ENCODE measurements around the gene ARGLU1.
"Not testable (repeated sequence)": the region's sequence is repeated elsewhere in the genome, so short reads cannot be mapped to it uniquely, and the experiment has no call there.

Gene ARGLU1

GRCh38 chr13:106567474-106568298 lies at the start of gene ARGLU1:
Gene ARGLU1 (minus strand): TSS chr13:106568137. CDS start chr13:106567919, 218 bp downstream.
- peak; percentile 80 for ATAC-seq
- Mint-ChIP-seq H3K36me3 (peaks cover 34% of the 10 kb centered on the region), H3K27ac (peak within 1 kb of the TSS; percentile 99), H3K4me1 (peaks cover 54% of the 10 kb centered on the region), H3K4me3 (peak within 1 kb of the TSS; percentile 97), H3K9me3 (no peaks in the 10 kb centered on the region)
- peak; percentile 95 to 98 for DNase-seq (ENCODE audit: low spot score in 2 of 2)

GRCh38 chr13:106617561-106617960 lies 49.6 kb upstream of the ARGLU1 start:
- no peak for ATAC-seq

GRCh38 chr13:106616729-106617128 lies 48.8 kb upstream of the ARGLU1 start:
- Mint-ChIP-seq H3K36me3 (no peaks in the 10 kb centered on the region), H3K27ac (no peak overlapping the region), H3K4me3 (no peak overlapping the region), H3K4me1 (peaks cover 6% of the 10 kb centered on the region), H3K9me3 (no peaks in the 10 kb centered on the region)
- DNase-seq (ENCODE audit: low spot score in 2 of 2), result no peak
- ATAC-seq, result no peak

More at GRCh38 chr13:106617561-106617960, 49.6 kb upstream of the ARGLU1 start:
- Mint-ChIP-seq H3K4me3 (no peak overlapping the region), H3K4me1 (peaks cover 6% of the 10 kb centered on the region), H3K36me3 (no peaks in the 10 kb centered on the region), H3K9me3 (no peaks in the 10 kb centered on the region), H3K27ac (no peak overlapping the region)
- no peak for DNase-seq (ENCODE audit: low spot score in 2 of 2)

GRCh38 chr13:106614874-106615273 lies 46.9 kb upstream of the ARGLU1 start:
- H3K27ac Mint-ChIP-seq, result no peak overlapping the region
- no peak overlapping the region for H3K4me3 Mint-ChIP-seq
- H3K9me3 Mint-ChIP-seq, result no peaks in the 10 kb centered on the region
- ATAC-seq, result no peak
- DNase-seq (ENCODE audit: low spot score in 2 of 2), result no peak
- H3K4me1 Mint-ChIP-seq, result peaks cover 3% of the 10 kb centered on the region
- no peaks in the 10 kb centered on the region for H3K36me3 Mint-ChIP-seq

GRCh38 chr13:106612688-106613087 lies 44.8 kb upstream of the ARGLU1 start:
- H3K27ac Mint-ChIP-seq, result no peak overlapping the region
- H3K4me3 Mint-ChIP-seq, result no peak overlapping the region
- DNase-seq (ENCODE audit: low spot score in 2 of 2), result no peak
- no peak for ATAC-seq
- no peaks in the 10 kb centered on the region for H3K9me3 Mint-ChIP-seq
- no peaks in the 10 kb centered on the region for H3K4me1 Mint-ChIP-seq
- no peaks in the 10 kb centered on the region for H3K36me3 Mint-ChIP-seq

GRCh38 chr13:106610486-106610885 lies 42.5 kb upstream of the ARGLU1 start:
- no peak for DNase-seq (ENCODE audit: low spot score in 2 of 2)
- Mint-ChIP-seq H3K4me3 (no peak overlapping the region), H3K9me3 (no peaks in the 10 kb centered on the region), H3K36me3 (no peaks in the 10 kb centered on the region), H3K4me1 (no peaks in the 10 kb centered on the region), H3K27ac (no peak overlapping the region)
- peak; percentile 73 for ATAC-seq

- no peak overlapping the region for H3K27ac Mint-ChIP-seq
- DNase-seq (ENCODE audit: low spot score in 2 of 2), result no peak
- H3K9me3 Mint-ChIP-seq, result no peaks in the 10 kb centered on the region
- no peak for ATAC-seq
- H3K4me1 Mint-ChIP-seq, result no peaks in the 10 kb centered on the region
- H3K4me3 Mint-ChIP-seq, result no peak overlapping the region
- H3K36me3 Mint-ChIP-seq, result no peaks in the 10 kb centered on the region
Measured at GRCh38 chr13:106609116-106609515, 41.2 kb upstream of the ARGLU1 start.

- Mint-ChIP-seq H3K4me3 (no peak overlapping the region), H3K4me1 (peaks cover 13% of the 10 kb centered on the region), H3K9me3 (no peaks in the 10 kb centered on the region), H3K36me3 (no peaks in the 10 kb centered on the region), H3K27ac (no peak overlapping the region)
- DNase-seq (ENCODE audit: low spot score in 2 of 2) (no peak), ATAC-seq (no peak)
Measured at GRCh38 chr13:106603546-106603945, 35.6 kb upstream of the ARGLU1 start.

GRCh38 chr13:106602178-106602577 lies 34.2 kb upstream of the ARGLU1 start:
- H3K9me3 Mint-ChIP-seq, result no peaks in the 10 kb centered on the region

GRCh38 chr13:106601489-106601888 lies 33.6 kb upstream of the ARGLU1 start:
- Mint-ChIP-seq H3K36me3 (no peaks in the 10 kb centered on the region), H3K4me1 (peaks cover 13% of the 10 kb centered on the region), H3K4me3 (no peak overlapping the region), H3K9me3 (no peaks in the 10 kb centered on the region), H3K27ac (no peak overlapping the region)
- ATAC-seq (no peak), DNase-seq (ENCODE audit: low spot score in 2 of 2) (no peak)

More at GRCh38 chr13:106602178-106602577, 34.2 kb upstream of the ARGLU1 start:
- Mint-ChIP-seq H3K4me1 (peaks cover 13% of the 10 kb centered on the region), H3K27ac (no peak overlapping the region), H3K4me3 (no peak overlapping the region), H3K36me3 (no peaks in the 10 kb centered on the region)
- DNase-seq (ENCODE audit: low spot score in 2 of 2) (no peak), ATAC-seq (no peak)

GRCh38 chr13:106600798-106601135 lies 32.8 kb upstream of the ARGLU1 start:
- not testable (repeated sequence) for H3K36me3 Mint-ChIP-seq; DNase-seq (ENCODE audit: low spot score in 2 of 2); H3K27ac Mint-ChIP-seq; H3K9me3 Mint-ChIP-seq; ATAC-seq; H3K4me3 Mint-ChIP-seq
- H3K4me1 Mint-ChIP-seq, result peaks cover 13% of the 10 kb centered on the region

GRCh38 chr13:106599875-106600797 lies 32.2 kb upstream of the ARGLU1 start:
- Mint-ChIP-seq H3K27ac (no peak overlapping the region), H3K36me3 (no peaks in the 10 kb centered on the region), H3K4me1 (peaks cover 13% of the 10 kb centered on the region), H3K4me3 (no peak overlapping the region), H3K9me3 (no peaks in the 10 kb centered on the region)
- ATAC-seq (peak; percentile 69), DNase-seq (ENCODE audit: low spot score in 2 of 2) (no peak)

- H3K9me3 Mint-ChIP-seq, result no peaks in the 10 kb centered on the region
- H3K27ac Mint-ChIP-seq, result no peak overlapping the region
- peaks cover 13% of the 10 kb centered on the region for H3K4me1 Mint-ChIP-seq
- no peak overlapping the region for H3K4me3 Mint-ChIP-seq
- H3K36me3 Mint-ChIP-seq, result no peaks in the 10 kb centered on the region
- no peak for ATAC-seq
- DNase-seq (ENCODE audit: low spot score in 2 of 2), result no peak
Measured at GRCh38 chr13:106597749-106598395, 29.9 kb upstream of the ARGLU1 start.

- Mint-ChIP-seq H3K9me3 (no peaks in the 10 kb centered on the region), H3K36me3 (no peaks in the 10 kb centered on the region), H3K4me3 (no peak overlapping the region), H3K27ac (no peak overlapping the region), H3K4me1 (peaks cover 11% of the 10 kb centered on the region)
- ATAC-seq (no peak), DNase-seq (ENCODE audit: low spot score in 2 of 2) (no peak)
Measured at GRCh38 chr13:106597186-106597585, 29.2 kb upstream of the ARGLU1 start.

GRCh38 chr13:106596275-106596937 lies 28.5 kb upstream of the ARGLU1 start:
- H3K4me1 Mint-ChIP-seq, result peaks cover 8% of the 10 kb centered on the region
- H3K9me3 Mint-ChIP-seq, result no peaks in the 10 kb centered on the region
- H3K27ac Mint-ChIP-seq, result no peak overlapping the region
- DNase-seq (ENCODE audit: low spot score in 2 of 2) (no peak), ATAC-seq (no peak)
- no peak overlapping the region for H3K4me3 Mint-ChIP-seq
- H3K36me3 Mint-ChIP-seq, result no peaks in the 10 kb centered on the region

All from stimulated activated effector memory CD8-positive, alpha-beta T cell treated with anti-CD3 and anti-CD28 coated beads, Interleukin-12 subunit alpha, Interleukin-12 subunit beta, amount 100 ng/mL, for 72 hours (primary cell).